HepG2 (cell line): ENCODE results near the gene RRAS. TPM values are rescaled to one million over a fixed set of nuclear protein-coding genes. Genes with fewer than 3 reads are reported as not detected.

ENCODE experiments used
- DNMT3B ChIP-seq: conservative IDR thresholded peaks from 2 replicates; pipeline ENCODE4 v1.6.1; 2016; ENCODE audit warnings: missing biosample characterization, control low read depth
- GTF3A ChIP-seq: sonication (generic); formaldehyde crosslinking; conservative IDR thresholded peaks from 2 replicates; pipeline ENCODE4 v1.4.0; 2020; ENCODE audit warnings: mild to moderate bottlenecking, missing genetic modification reagents
- MBNL3 ChIP-seq: fragments of 250-450 bp; sonication (Bioruptor Pico); conservative IDR thresholded peaks from 2 replicates; pipeline ENCODE4 v1.8.0; 2022; ENCODE audit warnings: mild to moderate bottlenecking, inconsistent platforms
- MED1 ChIP-seq: sonication (generic); formaldehyde crosslinking; IDR thresholded peaks from 2 replicates; pipeline ENCODE4 v1.4.0; 2020; ENCODE audit warnings: missing genetic modification reagents
- MIER3 ChIP-seq: IDR thresholded peaks from 2 replicates; pipeline ENCODE4 v1.6.1; 2016; ENCODE audit warnings: missing compliant biosample characterization, borderline replicate concordance
- MXD4 ChIP-seq: IDR thresholded peaks from 2 replicates; pipeline ENCODE4 v1.6.1; 2016; ENCODE audit warnings: mild to moderate bottlenecking, missing biosample characterization, missing genetic modification reagents
- RFX3 ChIP-seq: IDR thresholded peaks from 2 replicates; pipeline ENCODE4 v1.6.1; 2016; ENCODE audit warnings: missing biosample characterization, missing genetic modification reagents
- ZFP37 ChIP-seq: sonication (generic); formaldehyde crosslinking; IDR thresholded peaks from 2 replicates; pipeline ENCODE4 v1.4.0; 2020; ENCODE audit warnings: missing genetic modification reagents, borderline replicate concordance
- ZMYM4 ChIP-seq: sonication (generic); formaldehyde crosslinking; IDR thresholded peaks from 2 replicates; pipeline ENCODE4 v1.8.1; 2023; ENCODE audit warnings: mild to moderate bottlenecking, missing genetic modification reagents
- ZNF263 ChIP-seq: sonication (generic); formaldehyde crosslinking; IDR thresholded peaks from 2 replicates; pipeline ENCODE4 v1.4.0; 2020; ENCODE audit warnings: missing genetic modification reagents
- ZNF550 ChIP-seq: sonication (generic); formaldehyde crosslinking; IDR thresholded peaks from 2 replicates; pipeline ENCODE4 v1.4.0; 2020; ENCODE audit warnings: mild to moderate bottlenecking, missing genetic modification reagents, borderline replicate concordance
- ZZZ3 ChIP-seq: sonication (generic); formaldehyde crosslinking; IDR thresholded peaks from 2 replicates; pipeline ENCODE4 v1.4.0; 2020; ENCODE audit warnings: missing genetic modification reagents, mild to moderate bottlenecking, borderline replicate concordance
- polyA plus RNA-seq, 8 experiments: library from polyadenylated mRNA; depleted of rRNA in 3 of 8; stranded (reverse) in 7 of 8; unstranded in 1 of 8; fragments of >200 nt; fragmentation: Illumina TruSeq in 4 of 8; extraction: Trizol in 4 of 8; gene quantifications; 2 replicates each; pipeline versions ENCODE4 v1.2.1 to v1.2.3, GENCODE V29; 2011 to 2016; ENCODE audit warnings: low read depth in 4 of 8, missing spikeins in 1 of 8, mixed read lengths in 1 of 8; ENCODE audit not compliant: insufficient read depth in 1 of 8
- total RNA-seq, 5 experiments: library from RNA; depleted of rRNA; stranded (reverse); fragments of >200 nt; fragmentation: Illumina TruSeq; extraction: Trizol; gene quantifications; 2 replicates each; pipeline ENCODE4 v1.2.3, GENCODE V29; 2016; ENCODE audit warnings: low read depth in 1 of 5
- TF ChIP-seq, protein P1 (sequence below): sonication (generic); formaldehyde crosslinking; IDR thresholded peaks from 2 replicates; pipeline ENCODE4 v1.5.1; 2020; ENCODE audit warnings: mild to moderate bottlenecking, missing genetic modification reagents
- TF ChIP-seq, protein P2 (sequence below): sonication (generic); formaldehyde crosslinking; IDR thresholded peaks from 2 replicates; pipeline ENCODE4 v1.5.0; 2020; ENCODE audit warnings: missing genetic modification reagents, mild to moderate bottlenecking, borderline replicate concordance
- TF ChIP-seq, protein P3 (sequence below): sonication (generic); formaldehyde crosslinking; IDR thresholded peaks from 2 replicates; pipeline ENCODE4 v1.8.0; 2022; ENCODE audit warnings: mild to moderate bottlenecking, missing genetic modification reagents; ENCODE audit not compliant: insufficient replicate concordance
- TF ChIP-seq, protein P4 (sequence below): sonication (generic); formaldehyde crosslinking; conservative IDR thresholded peaks from 2 replicates; pipeline ENCODE4 v1.8.1; 2023; ENCODE audit warnings: missing genetic modification reagents

RRAS gene
- total and polyA plus RNA-seq, 2 of the 13 experiments (the other 11 are each of a cell fraction or from before 2014, with no cell fraction given): 1.5 to 12.0 TPM

DNA sequence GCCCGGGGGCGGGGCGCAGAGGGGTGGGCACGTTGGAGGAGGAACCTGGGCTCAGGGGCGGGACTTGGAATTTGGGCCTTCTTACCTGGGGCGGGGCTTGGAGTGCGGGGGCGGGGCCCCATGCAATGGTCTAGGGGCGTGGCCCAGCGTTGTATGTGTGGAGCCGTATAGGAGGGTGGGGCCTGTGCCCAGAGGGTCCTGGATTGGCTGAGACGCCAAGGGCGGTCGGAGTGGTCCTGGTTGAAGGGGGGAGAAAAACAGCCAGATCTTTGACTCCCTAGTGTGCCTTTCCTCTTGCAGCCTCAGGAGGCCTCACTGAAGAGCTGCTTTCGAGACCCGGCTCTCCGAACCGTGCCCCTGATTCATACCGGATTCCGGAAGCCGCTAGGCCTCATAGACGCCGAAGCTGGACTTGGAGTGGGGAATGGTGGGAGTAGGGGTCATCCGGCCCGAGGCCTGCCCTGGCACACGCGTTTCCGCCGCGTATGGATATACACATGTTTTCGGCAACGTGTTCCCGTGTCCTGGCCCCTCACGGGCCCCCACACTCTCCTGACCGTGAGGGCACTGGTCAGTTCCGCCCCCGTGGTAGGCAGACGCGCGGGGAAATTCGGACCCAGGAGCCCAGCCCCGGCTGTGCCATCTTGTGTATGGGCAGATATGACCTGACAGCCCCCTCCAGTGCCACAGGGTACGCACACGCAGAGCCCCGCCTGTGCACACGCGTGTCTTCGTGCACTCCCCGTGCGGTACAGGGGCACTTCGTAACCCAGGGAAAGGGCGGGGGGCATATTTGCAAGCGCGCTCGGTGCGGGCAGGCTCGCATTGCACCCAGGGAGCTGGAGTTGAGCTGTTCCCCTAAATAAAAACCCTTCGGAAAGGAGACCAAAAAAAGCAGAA is 49.6 kb downstream of the RRAS start (continued):
- no peak for TF ChIP-seq DNMT3B
- TF ChIP-seq MED1 (CRISPR knock-in tag): peak; percentile 49
- no peak for TF ChIP-seq RFX3
- 0 out of 2 replicates have a peak, but pooled peaks have one; percentile 73 for TF ChIP-seq ZFP37 (CRISPR knock-in tag)
- TF ChIP-seq ZZZ3 (CRISPR knock-in tag): no peak
- TF ChIP-seq, protein P1, sequence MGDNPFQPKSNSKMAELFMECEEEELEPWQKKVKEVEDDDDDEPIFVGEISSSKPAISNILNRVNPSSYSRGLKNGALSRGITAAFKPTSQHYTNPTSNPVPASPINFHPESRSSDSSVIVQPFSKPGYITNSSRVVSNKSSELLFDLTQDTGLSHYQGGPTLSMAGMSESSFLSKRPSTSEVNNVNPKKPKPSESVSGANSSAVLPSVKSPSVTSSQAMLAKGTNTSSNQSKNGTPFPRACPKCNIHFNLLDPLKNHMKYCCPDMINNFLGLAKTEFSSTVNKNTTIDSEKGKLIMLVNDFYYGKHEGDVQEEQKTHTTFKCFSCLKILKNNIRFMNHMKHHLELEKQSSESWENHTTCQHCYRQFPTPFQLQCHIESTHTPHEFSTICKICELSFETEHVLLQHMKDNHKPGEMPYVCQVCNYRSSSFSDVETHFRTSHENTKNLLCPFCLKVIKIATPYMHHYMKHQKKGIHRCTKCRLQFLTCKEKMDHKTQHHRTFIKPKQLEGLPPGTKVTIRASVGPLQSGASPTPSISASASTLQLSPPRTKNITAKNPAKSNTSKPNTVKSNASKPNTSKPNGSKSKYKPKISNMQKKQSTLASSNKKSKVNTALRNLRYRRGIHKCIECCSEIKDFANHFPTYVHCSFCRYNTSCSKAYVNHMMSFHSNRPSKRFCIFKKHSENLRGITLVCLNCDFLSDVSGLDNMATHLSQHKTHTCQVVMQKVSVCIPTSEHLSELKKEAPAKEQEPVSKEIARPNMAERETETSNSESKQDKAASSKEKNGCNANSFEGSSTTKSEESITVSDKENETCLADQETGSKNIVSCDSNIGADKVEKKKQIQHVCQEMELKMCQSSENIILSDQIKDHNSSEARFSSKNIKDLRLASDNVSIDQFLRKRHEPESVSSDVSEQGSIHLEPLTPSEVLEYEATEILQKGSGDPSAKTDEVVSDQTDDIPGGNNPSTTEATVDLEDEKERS (CRISPR knock-in tag): peak; percentile 26; the same call in 1 of the 2 replicates
- no peak for TF ChIP-seq MBNL3
- peak; percentile 31; the same call in 1 of the 2 replicates for TF ChIP-seq ZNF263
- TF ChIP-seq, protein P2, sequence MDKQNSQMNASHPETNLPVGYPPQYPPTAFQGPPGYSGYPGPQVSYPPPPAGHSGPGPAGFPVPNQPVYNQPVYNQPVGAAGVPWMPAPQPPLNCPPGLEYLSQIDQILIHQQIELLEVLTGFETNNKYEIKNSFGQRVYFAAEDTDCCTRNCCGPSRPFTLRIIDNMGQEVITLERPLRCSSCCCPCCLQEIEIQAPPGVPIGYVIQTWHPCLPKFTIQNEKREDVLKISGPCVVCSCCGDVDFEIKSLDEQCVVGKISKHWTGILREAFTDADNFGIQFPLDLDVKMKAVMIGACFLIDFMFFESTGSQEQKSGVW: no peak
- TF ChIP-seq ZNF550 (CRISPR knock-in tag): no peak
- peak; percentile 69 for TF ChIP-seq MXD4 (CRISPR knock-in tag)
- TF ChIP-seq, protein P3, sequence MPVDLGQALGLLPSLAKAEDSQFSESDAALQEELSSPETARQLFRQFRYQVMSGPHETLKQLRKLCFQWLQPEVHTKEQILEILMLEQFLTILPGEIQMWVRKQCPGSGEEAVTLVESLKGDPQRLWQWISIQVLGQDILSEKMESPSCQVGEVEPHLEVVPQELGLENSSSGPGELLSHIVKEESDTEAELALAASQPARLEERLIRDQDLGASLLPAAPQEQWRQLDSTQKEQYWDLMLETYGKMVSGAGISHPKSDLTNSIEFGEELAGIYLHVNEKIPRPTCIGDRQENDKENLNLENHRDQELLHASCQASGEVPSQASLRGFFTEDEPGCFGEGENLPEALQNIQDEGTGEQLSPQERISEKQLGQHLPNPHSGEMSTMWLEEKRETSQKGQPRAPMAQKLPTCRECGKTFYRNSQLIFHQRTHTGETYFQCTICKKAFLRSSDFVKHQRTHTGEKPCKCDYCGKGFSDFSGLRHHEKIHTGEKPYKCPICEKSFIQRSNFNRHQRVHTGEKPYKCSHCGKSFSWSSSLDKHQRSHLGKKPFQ (CRISPR knock-in tag): no peak
- TF ChIP-seq ZMYM4 (CRISPR knock-in tag): 0 out of 2 replicates have a peak, but pooled peaks have one; percentile 37
- no peak for TF ChIP-seq MIER3 (CRISPR knock-in tag)
- TF ChIP-seq, protein P4, sequence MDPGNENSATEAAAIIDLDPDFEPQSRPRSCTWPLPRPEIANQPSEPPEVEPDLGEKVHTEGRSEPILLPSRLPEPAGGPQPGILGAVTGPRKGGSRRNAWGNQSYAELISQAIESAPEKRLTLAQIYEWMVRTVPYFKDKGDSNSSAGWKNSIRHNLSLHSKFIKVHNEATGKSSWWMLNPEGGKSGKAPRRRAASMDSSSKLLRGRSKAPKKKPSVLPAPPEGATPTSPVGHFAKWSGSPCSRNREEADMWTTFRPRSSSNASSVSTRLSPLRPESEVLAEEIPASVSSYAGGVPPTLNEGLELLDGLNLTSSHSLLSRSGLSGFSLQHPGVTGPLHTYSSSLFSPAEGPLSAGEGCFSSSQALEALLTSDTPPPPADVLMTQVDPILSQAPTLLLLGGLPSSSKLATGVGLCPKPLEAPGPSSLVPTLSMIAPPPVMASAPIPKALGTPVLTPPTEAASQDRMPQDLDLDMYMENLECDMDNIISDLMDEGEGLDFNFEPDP (CRISPR knock-in tag): peak; percentile 95; the same call in 1 of the 2 replicates
- no peak for TF ChIP-seq GTF3A (CRISPR knock-in tag)
